Measurements from ENCODE around the gene CACNG1. TPM values are rescaled to one million over a fixed set of nuclear protein-coding genes. Genes with fewer than 3 reads are reported as not detected.

Gene CACNG1
- total RNA-seq = not detected in 3 replicates
- long read RNA-seq = 0 reads

- no peak within 1 kb of the TSS for H3K27ac Mint-ChIP-seq (ENCODE audit: unreplicated experiment)
- no peak within 1 kb of the TSS for H3K4me3 Mint-ChIP-seq (ENCODE audit: unreplicated experiment)
- no peaks in the 10 kb centered on the region for H3K4me1 Mint-ChIP-seq (ENCODE audit: low read depth)
- H3K27me3 Mint-ChIP-seq (ENCODE audit: low read depth) = peaks cover 18% of the 10 kb centered on the region
- no peak for DNase-seq (ENCODE audit: low spot score)
- peaks cover 9% of the 10 kb centered on the region for H3K36me3 Mint-ChIP-seq (ENCODE audit: low read depth)
- H3K9me3 Mint-ChIP-seq (ENCODE audit: low read depth) = peaks cover 18% of the 10 kb centered on the region
- no peak for TF ChIP-seq CTCF (IDR thresholded peaks at IDR 0.05)
Observed at GRCh38 chr17:67044016-67044772, at the start of gene CACNG1. CACNG1 (plus strand) TSS chr17:67044554; CDS start chr17:67044661, 107 bp downstream.

GRCh38 chr17:66994930-66995535, 49.3 kb upstream of the CACNG1 start:
- no peak overlapping the region for H3K4me3 Mint-ChIP-seq (ENCODE audit: unreplicated experiment)
- DNase-seq (ENCODE audit: low spot score) = no peak
- H3K4me1 Mint-ChIP-seq (ENCODE audit: low read depth) = no peaks in the 10 kb centered on the region
- no peaks in the 10 kb centered on the region for H3K36me3 Mint-ChIP-seq (ENCODE audit: low read depth)
- no peaks in the 10 kb centered on the region for H3K9me3 Mint-ChIP-seq (ENCODE audit: low read depth)
- H3K27me3 Mint-ChIP-seq (ENCODE audit: low read depth) = no peaks in the 10 kb centered on the region
- no peak overlapping the region for H3K27ac Mint-ChIP-seq (ENCODE audit: unreplicated experiment)
- TF ChIP-seq CTCF (IDR thresholded peaks at IDR 0.05) = no peak

GRCh38 chr17:66995944-66996343, 48.4 kb upstream of the CACNG1 start:
- Mint-ChIP-seq H3K27ac (ENCODE audit: unreplicated experiment) (no peak overlapping the region), H3K4me1 (ENCODE audit: low read depth) (no peaks in the 10 kb centered on the region), H3K36me3 (ENCODE audit: low read depth) (no peaks in the 10 kb centered on the region), H3K4me3 (ENCODE audit: unreplicated experiment) (no peak overlapping the region), H3K27me3 (ENCODE audit: low read depth) (no peaks in the 10 kb centered on the region), H3K9me3 (ENCODE audit: low read depth) (no peaks in the 10 kb centered on the region)
- no peak for TF ChIP-seq CTCF (IDR thresholded peaks at IDR 0.05)
- no peak for DNase-seq (ENCODE audit: low spot score)

GRCh38 chr17:66996926-66997325, 47.4 kb upstream of the CACNG1 start:
- Mint-ChIP-seq H3K9me3 (ENCODE audit: low read depth) (no peaks in the 10 kb centered on the region), H3K36me3 (ENCODE audit: low read depth) (no peaks in the 10 kb centered on the region), H3K27me3 (ENCODE audit: low read depth) (no peaks in the 10 kb centered on the region), H3K4me1 (ENCODE audit: low read depth) (no peaks in the 10 kb centered on the region), H3K27ac (ENCODE audit: unreplicated experiment) (no peak overlapping the region), H3K4me3 (ENCODE audit: unreplicated experiment) (no peak overlapping the region)
- no peak for DNase-seq (ENCODE audit: low spot score)
- TF ChIP-seq CTCF (IDR thresholded peaks at IDR 0.05) = no peak

GRCh38 chr17:67003231-67003630, 41.1 kb upstream of the CACNG1 start:
- Mint-ChIP-seq H3K27ac (ENCODE audit: unreplicated experiment) (no peak overlapping the region), H3K27me3 (ENCODE audit: low read depth) (peaks cover 2% of the 10 kb centered on the region), H3K36me3 (ENCODE audit: low read depth) (no peaks in the 10 kb centered on the region), H3K4me1 (ENCODE audit: low read depth) (no peaks in the 10 kb centered on the region), H3K9me3 (ENCODE audit: low read depth) (no peaks in the 10 kb centered on the region), H3K4me3 (ENCODE audit: unreplicated experiment) (no peak overlapping the region)
- no peak for DNase-seq (ENCODE audit: low spot score)
- no peak for TF ChIP-seq CTCF (IDR thresholded peaks at IDR 0.05)

All from chondrocyte (in vitro differentiated cells).